ENCODE measurements around the gene PABPN1L. TPM values are rescaled to one million over a fixed set of nuclear protein-coding genes. Genes with fewer than 3 reads are reported as not detected.

Gene PABPN1L
- polyA plus RNA-seq (2013, experiment 1 of 2): not detected
- not detected for polyA plus RNA-seq (2013, experiment 2 of 2)

GRCh38 chr16:88866151-88866920 is at the start of gene PABPN1L:
PABPN1L (minus strand) TSS chr16:88866660; CDS start chr16:88866606, 54 bp downstream.
- Histone ChIP-seq H3K23ac (ENCODE audit: low read depth, low read length, poor library complexity) (peak within 1 kb of the TSS; percentile 43), H3K9ac (ENCODE audit: low read depth, low read length, poor library complexity) (no peak within 1 kb of the TSS), H3K9me3 (replicated peaks in 1 of 2; ENCODE audit: control insufficient read depth in 2 of 2, insufficient read depth in 1 of 2, low read depth in 1 of 2, low read length in 2 of 2) (no peaks in the 10 kb centered on the region), H3K4me3 (ENCODE audit: low read length in 2 of 2) (peak within 1 kb of the TSS in 1 of 2 donors; percentile 16), H2BK15ac (ENCODE audit: low read length) (peak within 1 kb of the TSS; percentile 37), H3K27ac (replicated peaks; ENCODE audit: low read length) (no peak within 1 kb of the TSS), H3K14ac (ENCODE audit: low read length) (peak within 1 kb of the TSS; percentile 38), H4K91ac (ENCODE audit: low read depth, low read length, poor library complexity) (no peak within 1 kb of the TSS), H2AK5ac (ENCODE audit: low read depth, low read length) (peak within 1 kb of the TSS; percentile 88), H3K79me1 (ENCODE audit: low read depth, low read length) (peaks cover 2% of the 10 kb centered on the region), H3K4ac (ENCODE audit: low read length) (peak within 1 kb of the TSS; percentile 53), H2BK120ac (ENCODE audit: low read depth, low read length) (peak within 1 kb of the TSS; percentile 17), H3K4me2 (ENCODE audit: insufficient read depth, low read length, poor library complexity, severe bottlenecking) (no peak within 1 kb of the TSS), H3K4me1 (ENCODE audit: control insufficient read depth in 2 of 2, insufficient read depth in 1 of 2, low read depth in 1 of 2, low read length in 2 of 2) (peaks cover 0 to 2% of the 10 kb centered on the region in 2 donors), H3K36me3 (replicated peaks in 1 of 2; ENCODE audit: control insufficient read depth in 2 of 2, insufficient read depth in 2 of 2, low read length in 2 of 2) (peaks cover 2 to 6% of the 10 kb centered on the region in 2 donors), H3K27me3 (ENCODE audit: control insufficient read depth in 3 of 3, insufficient read depth in 3 of 3, low read depth in 1 of 3, low read length in 3 of 3) (peaks cover 0 to 48% (median 0%) of the 10 kb centered on the region in 3 experiments), H2BK5ac (ENCODE audit: low read length) (no peak within 1 kb of the TSS), H4K8ac (ENCODE audit: low read depth, low read length) (no peak within 1 kb of the TSS), H3K18ac (ENCODE audit: low read length) (peak within 1 kb of the TSS; percentile 57), H2AFZ (ENCODE audit: low read length) (no peak within 1 kb of the TSS), H2BK12ac (ENCODE audit: low read length) (peak within 1 kb of the TSS; percentile 73)
- no peak for DNase-seq (ENCODE audit: low spot score)
- whole genome bisulfite sequencing, 2 donors (ENCODE audit: extremely low coverage in 2 of 2, insufficient read length in 2 of 2, insufficient replicate concordance in 1 of 2): no CpG with 5 or more reads among the region's 20 CpGs

- no peak overlapping the region for H2AK5ac ChIP-seq (ENCODE audit: low read depth, low read length)
Observed at GRCh38 chr16:88915639-88916327, 49.3 kb upstream of the PABPN1L start.

GRCh38 chr16:88914750-88915368 is 48.4 kb upstream of the PABPN1L start:
- H3K4me1 ChIP-seq (ENCODE audit: control insufficient read depth in 2 of 2, insufficient read depth in 1 of 2, low read depth in 1 of 2, low read length in 2 of 2): peaks cover 9 to 10% of the 10 kb centered on the region in 2 donors
- H3K4me2 ChIP-seq (ENCODE audit: insufficient read depth, low read length, poor library complexity, severe bottlenecking): no peak overlapping the region
- H3K36me3 ChIP-seq (replicated peaks in 1 of 2; ENCODE audit: control insufficient read depth in 2 of 2, insufficient read depth in 2 of 2, low read length in 2 of 2): no peaks in the 10 kb centered on the region
- H2BK12ac ChIP-seq (ENCODE audit: low read length): peak overlapping the region; percentile 58
- no peaks in the 10 kb centered on the region for H3K79me1 ChIP-seq (ENCODE audit: low read depth, low read length)
- WGBS, 2 donors (ENCODE audit: extremely low coverage in 2 of 2, insufficient read length in 2 of 2, insufficient replicate concordance in 1 of 2): no CpG with 5 or more reads among the region's 20 CpGs
- peaks cover 0 to 25% (median 0%) of the 10 kb centered on the region in 3 experiments for H3K27me3 ChIP-seq (ENCODE audit: control insufficient read depth in 3 of 3, insufficient read depth in 3 of 3, low read depth in 1 of 3, low read length in 3 of 3)
- peaks cover 0 to 9% of the 10 kb centered on the region in 2 donors for H3K9me3 ChIP-seq (replicated peaks in 1 of 2; ENCODE audit: control insufficient read depth in 2 of 2, insufficient read depth in 1 of 2, low read depth in 1 of 2, low read length in 2 of 2)
- no peak overlapping the region for H3K23ac ChIP-seq (ENCODE audit: low read depth, low read length, poor library complexity)
- H3K4ac ChIP-seq (ENCODE audit: low read length): no peak overlapping the region
- H2AFZ ChIP-seq (ENCODE audit: low read length): no peak overlapping the region
- no peak overlapping the region for H4K91ac ChIP-seq (ENCODE audit: low read depth, low read length, poor library complexity)
- DNase-seq (ENCODE audit: low spot score): no peak
- H3K4me3 ChIP-seq (ENCODE audit: low read length in 2 of 2): no peak overlapping the region
- H3K18ac ChIP-seq (ENCODE audit: low read length): peak overlapping the region; percentile 27
- H2BK5ac ChIP-seq (ENCODE audit: low read length): peak overlapping the region; percentile 53
- H3K14ac ChIP-seq (ENCODE audit: low read length): no peak overlapping the region
- peak overlapping the region; percentile 96 for H2AK5ac ChIP-seq (ENCODE audit: low read depth, low read length)
- peak overlapping the region; percentile 93 for H2BK15ac ChIP-seq (ENCODE audit: low read length)
- no peak overlapping the region for H3K27ac ChIP-seq (replicated peaks; ENCODE audit: low read length)
- no peak overlapping the region for H2BK120ac ChIP-seq (ENCODE audit: low read depth, low read length)
- no peak overlapping the region for H3K9ac ChIP-seq (ENCODE audit: low read depth, low read length, poor library complexity)
- no peak overlapping the region for H4K8ac ChIP-seq (ENCODE audit: low read depth, low read length)

More at GRCh38 chr16:88915639-88916327, 49.3 kb upstream of the PABPN1L start:
- no peak overlapping the region for H4K8ac ChIP-seq (ENCODE audit: low read depth, low read length)
- no peak overlapping the region for H2BK12ac ChIP-seq (ENCODE audit: low read length)
- peaks cover 0 to 11% of the 10 kb centered on the region in 2 donors for H3K9me3 ChIP-seq (replicated peaks in 1 of 2; ENCODE audit: control insufficient read depth in 2 of 2, insufficient read depth in 1 of 2, low read depth in 1 of 2, low read length in 2 of 2)
- H3K18ac ChIP-seq (ENCODE audit: low read length): peak overlapping the region; percentile 56
- H3K4me3 ChIP-seq (ENCODE audit: low read length in 2 of 2): peak overlapping the region in 1 of 2 donors; percentile 1
- no peak for DNase-seq (ENCODE audit: low spot score)
- H3K23ac ChIP-seq (ENCODE audit: low read depth, low read length, poor library complexity): no peak overlapping the region
- H3K4me1 ChIP-seq (ENCODE audit: control insufficient read depth in 2 of 2, insufficient read depth in 1 of 2, low read depth in 1 of 2, low read length in 2 of 2): peaks cover 9 to 10% of the 10 kb centered on the region in 2 donors
- H3K27me3 ChIP-seq (ENCODE audit: control insufficient read depth in 3 of 3, insufficient read depth in 3 of 3, low read depth in 1 of 3, low read length in 3 of 3): peaks cover 0 to 21% (median 0%) of the 10 kb centered on the region in 3 experiments
- H3K79me1 ChIP-seq (ENCODE audit: low read depth, low read length): no peaks in the 10 kb centered on the region
- no peak overlapping the region for H3K4ac ChIP-seq (ENCODE audit: low read length)
- H3K14ac ChIP-seq (ENCODE audit: low read length): peak overlapping the region; percentile 66
- no CpG with 5 or more reads among the region's 30 CpGs for WGBS, 2 donors (ENCODE audit: extremely low coverage in 2 of 2, insufficient read length in 2 of 2, insufficient replicate concordance in 1 of 2)
- no peak overlapping the region for H3K4me2 ChIP-seq (ENCODE audit: insufficient read depth, low read length, poor library complexity, severe bottlenecking)
- H2BK15ac ChIP-seq (ENCODE audit: low read length): no peak overlapping the region
- H2BK5ac ChIP-seq (ENCODE audit: low read length): no peak overlapping the region
- H3K36me3 ChIP-seq (replicated peaks in 1 of 2; ENCODE audit: control insufficient read depth in 2 of 2, insufficient read depth in 2 of 2, low read length in 2 of 2): no peaks in the 10 kb centered on the region
- no peak overlapping the region for H3K27ac ChIP-seq (replicated peaks; ENCODE audit: low read length)
- H4K91ac ChIP-seq (ENCODE audit: low read depth, low read length, poor library complexity): no peak overlapping the region
- no peak overlapping the region for H2AFZ ChIP-seq (ENCODE audit: low read length)
- peak overlapping the region; percentile 24 for H3K9ac ChIP-seq (ENCODE audit: low read depth, low read length, poor library complexity)
- H2BK120ac ChIP-seq (ENCODE audit: low read depth, low read length): no peak overlapping the region
